Upper lobe of left lung (tissue), 6 donors: ENCODE measurements around the gene ARHGAP15. TPM values are rescaled to one million over a fixed set of nuclear protein-coding genes. Genes with fewer than 3 reads are reported as not detected.

Experiments used
- ATAC-seq, 2 donors: fragments of 200-7000 bp; cut with Tn5 transposase; one replicate each; pipeline ENCODE4 v1.9.1; 2022; ENCODE audit warnings: mild to moderate bottlenecking in 2 of 2, moderate library complexity in 2 of 2; ENCODE audit not compliant: low FRiP score in 2 of 2
- DNase-seq, 2 donors: peaks; one replicate each; pipeline ENCODE4 v3.0.0-alpha.2; 2019 to 2020
- H3K27ac ChIP-seq, 4 donors: fragments of 200-600 bp; sonication (generic); one replicate each; pipeline ENCODE4 v1.5.1; 2016 to 2019
- H3K27me3 ChIP-seq, 4 donors: fragments of 200-600 bp; sonication (generic); one replicate each; pipeline ENCODE4 v1.5.1; 2017 to 2019
- H3K36me3 ChIP-seq, 4 donors: fragments of 200-600 bp; sonication (generic); one replicate each; pipeline ENCODE4 v1.5.1; 2016 to 2019
- H3K4me1 ChIP-seq, 4 donors: fragments of 200-600 bp; sonication (generic); one replicate each; pipeline ENCODE4 v1.5.1; 2018 to 2019
- H3K4me3 ChIP-seq, 4 donors: fragments of 200-600 bp; sonication (generic); one replicate each; pipeline ENCODE4 v1.5.1; 2017 to 2019; ENCODE audit warnings: mild to moderate bottlenecking in 2 of 4, moderate library complexity in 1 of 4
- H3K9me3 ChIP-seq, 4 donors: fragments of 200-600 bp; sonication (generic); one replicate each; pipeline ENCODE4 v1.5.1; 2018 to 2019
- EP300 ChIP-seq, 4 donors: sonication (generic); formaldehyde crosslinking; IDR thresholded peaks; one replicate each; pipeline ENCODE4 v1.5.1; 2017; ENCODE audit warnings: antibody characterized with exemption in 4 of 4, control low read depth in 2 of 4
- POLR2A ChIP-seq, 4 donors: fragments of 450-650 bp; IDR thresholded peaks; one replicate each; pipeline ENCODE4 v1.5.1; 2016 to 2017; ENCODE audit warnings: antibody characterized with exemption in 4 of 4, mild to moderate bottlenecking in 2 of 4
- POLR2AphosphoS5 ChIP-seq, 2 donors: sonication (generic); formaldehyde crosslinking; IDR thresholded peaks; one replicate each; pipeline ENCODE4 v1.5.1; 2017; ENCODE audit warnings: antibody characterized with exemption in 2 of 2
- WGBS, 2 donors: methylation state at CpG; one replicate each; pipeline ENCODE4 v1.1.5; 2017 to 2018; 5-methylcytosine and 5-hydroxymethylcytosine counted together
- total RNA-seq, 6 donors: library from RNA; depleted of rRNA in 4 of 6; stranded (reverse); fragments of >200 nt in 4 of 6; gene quantifications; one replicate each; pipeline versions ENCODE4 v1.1.0 to v1.2.1, GENCODE V29; 2016 to 2021
- TF ChIP-seq, protein P1 (sequence below), 6 experiments: fragments of 450-650 bp in 4 of 6; fragments of 200-600 bp in 2 of 6; sonication (generic) in 2 of 6; IDR thresholded peaks; one replicate each; pipeline ENCODE4 v1.5.1; 2016 to 2019; ENCODE audit warnings: antibody characterized with exemption in 6 of 6
- donor health status: DM: no; HTN: no; CAD: no; lungs with moderate emphysema.
- donor health status: DM: no; HTN: yes; CAD: no; lungs with severe emphysema.

Gene ARHGAP15
- total RNA-seq, 6 donors from 2014 or later = 11.9 to 57.6 (median 17.5) TPM

DNA sequence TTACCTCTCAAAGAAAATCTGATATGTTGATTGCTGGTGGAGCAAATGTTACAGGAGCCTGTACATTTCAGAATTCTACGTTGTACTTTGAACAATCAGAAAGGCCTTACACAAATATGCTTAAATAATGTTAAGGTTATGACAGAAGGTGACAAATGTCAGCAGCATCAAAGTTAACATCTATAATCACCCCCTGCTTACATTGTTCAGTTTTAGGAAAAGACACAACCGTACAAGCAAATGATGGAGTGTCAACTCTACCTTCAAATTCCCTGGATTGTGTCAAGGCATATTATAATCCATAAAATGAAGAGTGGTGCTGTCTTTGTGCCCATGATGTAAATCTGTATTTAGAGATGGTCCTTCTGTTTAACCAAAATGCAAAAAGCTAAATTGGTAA, 465.5 kb downstream of the ARHGAP15 start:
- DNase-seq = no peak
- no peaks in the 10 kb centered on the region for H3K36me3 ChIP-seq
- no peak for ATAC-seq
- 62 to 77% methylated on average over 2 of the region's 2 CpGs for WGBS, 2 donors
- no peaks in the 10 kb centered on the region for H3K27me3 ChIP-seq
- no peak overlapping the region for H3K4me3 ChIP-seq
- no peak overlapping the region for H3K27ac ChIP-seq
- TF ChIP-seq POLR2A (IDR thresholded peaks at IDR 0.05) (no peak), EP300 (IDR thresholded peaks at IDR 0.05) (no peak)
- TF ChIP-seq, protein P1, sequence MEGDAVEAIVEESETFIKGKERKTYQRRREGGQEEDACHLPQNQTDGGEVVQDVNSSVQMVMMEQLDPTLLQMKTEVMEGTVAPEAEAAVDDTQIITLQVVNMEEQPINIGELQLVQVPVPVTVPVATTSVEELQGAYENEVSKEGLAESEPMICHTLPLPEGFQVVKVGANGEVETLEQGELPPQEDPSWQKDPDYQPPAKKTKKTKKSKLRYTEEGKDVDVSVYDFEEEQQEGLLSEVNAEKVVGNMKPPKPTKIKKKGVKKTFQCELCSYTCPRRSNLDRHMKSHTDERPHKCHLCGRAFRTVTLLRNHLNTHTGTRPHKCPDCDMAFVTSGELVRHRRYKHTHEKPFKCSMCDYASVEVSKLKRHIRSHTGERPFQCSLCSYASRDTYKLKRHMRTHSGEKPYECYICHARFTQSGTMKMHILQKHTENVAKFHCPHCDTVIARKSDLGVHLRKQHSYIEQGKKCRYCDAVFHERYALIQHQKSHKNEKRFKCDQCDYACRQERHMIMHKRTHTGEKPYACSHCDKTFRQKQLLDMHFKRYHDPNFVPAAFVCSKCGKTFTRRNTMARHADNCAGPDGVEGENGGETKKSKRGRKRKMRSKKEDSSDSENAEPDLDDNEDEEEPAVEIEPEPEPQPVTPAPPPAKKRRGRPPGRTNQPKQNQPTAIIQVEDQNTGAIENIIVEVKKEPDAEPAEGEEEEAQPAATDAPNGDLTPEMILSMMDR (IDR thresholded peaks at IDR 0.05) = no peak
- no peaks in the 10 kb centered on the region for H3K9me3 ChIP-seq
- no peaks in the 10 kb centered on the region for H3K4me1 ChIP-seq

DNA sequence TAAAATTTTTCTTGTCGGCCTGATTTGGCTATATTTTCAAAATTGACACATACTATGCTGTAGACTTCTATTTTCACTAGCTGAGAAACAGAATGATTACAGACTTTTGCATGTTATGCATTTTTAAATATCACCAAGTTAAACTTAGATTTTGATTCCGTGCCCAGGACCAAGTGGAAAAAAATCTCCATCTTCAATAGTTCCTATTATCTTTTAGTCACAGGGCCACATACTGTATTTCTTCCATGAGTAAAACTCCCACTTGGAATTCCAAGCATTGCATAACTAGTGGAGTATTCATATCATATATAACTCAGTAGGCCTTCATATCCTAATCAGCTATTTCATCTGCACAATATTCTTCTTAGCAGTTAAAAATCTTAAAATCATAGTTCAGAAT, 470.9 kb downstream of the ARHGAP15 start:
- DNase-seq = no peak
- no peak for ATAC-seq
- no peaks in the 10 kb centered on the region for H3K27me3 ChIP-seq
- TF ChIP-seq POLR2A (IDR thresholded peaks at IDR 0.05) (no peak), POLR2AphosphoS5 (IDR thresholded peaks at IDR 0.05) (no peak), EP300 (IDR thresholded peaks at IDR 0.05) (no peak)
- TF ChIP-seq, protein P1 (IDR thresholded peaks at IDR 0.05) = no peak
- no peaks in the 10 kb centered on the region for H3K36me3 ChIP-seq
- 72 to 78% methylated on average over 2 of the region's 2 CpGs for WGBS, 2 donors
- H3K4me3 ChIP-seq = no peak overlapping the region
- H3K9me3 ChIP-seq = no peaks in the 10 kb centered on the region
- peaks cover 0 to 8% (median 0%) of the 10 kb centered on the region in 4 donors for H3K4me1 ChIP-seq
- no peak overlapping the region for H3K27ac ChIP-seq

DNA sequence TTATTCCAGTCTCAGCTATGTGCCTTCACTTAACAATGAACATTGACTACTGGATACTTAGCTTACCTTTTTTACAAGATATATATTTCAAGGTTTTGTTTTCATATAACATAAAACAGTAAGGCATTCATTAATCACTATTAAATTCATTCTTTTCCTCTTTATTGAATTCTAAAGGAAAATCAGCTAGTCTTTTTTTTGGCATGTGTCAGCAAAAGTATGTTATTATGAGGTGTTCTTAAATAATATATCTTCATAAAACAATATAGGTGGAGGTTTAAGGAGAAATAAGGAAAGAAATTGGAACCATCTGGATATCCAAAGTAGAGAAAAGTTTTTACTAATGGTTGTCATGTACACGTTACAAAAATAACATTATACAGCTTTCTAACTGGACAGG, 472.6 kb downstream of the ARHGAP15 start:
- ATAC-seq = no peak
- no peak for TF ChIP-seq POLR2AphosphoS5 (IDR thresholded peaks at IDR 0.05)
- no peak for TF ChIP-seq POLR2A (IDR thresholded peaks at IDR 0.05)
- no peak for TF ChIP-seq EP300 (IDR thresholded peaks at IDR 0.05)
- TF ChIP-seq, protein P1 (IDR thresholded peaks at IDR 0.05) = no peak
- Histone ChIP-seq H3K27me3 (no peaks in the 10 kb centered on the region), H3K4me1 (peaks cover 0 to 11% (median 0%) of the 10 kb centered on the region in 4 donors), H3K4me3 (no peak overlapping the region), H3K27ac (no peak overlapping the region), H3K9me3 (no peaks in the 10 kb centered on the region), H3K36me3 (no peaks in the 10 kb centered on the region)
- no peak for DNase-seq
- WGBS, 2 donors = 77 to 79% methylated on average over 1 of the region's 1 CpG

DNA sequence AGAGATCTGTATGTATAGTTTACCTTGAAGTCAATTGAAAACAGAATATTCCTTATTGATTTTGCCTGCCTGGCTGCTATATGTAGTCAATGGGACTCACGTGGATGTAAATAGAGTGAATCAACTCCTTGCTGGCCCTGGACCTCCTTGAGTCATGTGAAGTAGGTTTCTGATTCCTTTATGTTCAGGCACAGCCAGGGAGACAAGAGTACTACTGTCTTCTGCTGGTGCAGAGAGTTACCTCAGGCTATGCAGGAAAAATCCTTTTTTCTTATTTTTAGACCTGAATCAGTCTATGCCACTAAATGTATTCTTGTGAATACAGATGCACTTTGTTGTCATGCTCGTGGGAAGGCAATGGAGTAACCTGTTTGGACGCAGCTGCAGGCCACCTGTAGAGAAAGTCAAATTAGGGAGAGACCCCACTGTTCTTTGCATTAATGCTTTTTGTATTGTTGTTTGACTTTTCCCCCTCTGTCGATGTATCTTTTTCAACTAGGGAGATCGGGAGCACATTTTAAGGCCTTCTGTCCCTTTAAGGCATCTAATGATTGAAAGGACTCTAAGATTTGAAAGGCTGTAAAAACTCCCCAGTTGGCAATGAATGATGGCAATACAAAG, 473.9 kb downstream of the ARHGAP15 start:
- TF ChIP-seq, protein P1 (IDR thresholded peaks at IDR 0.05) = no peak
- TF ChIP-seq EP300 (IDR thresholded peaks at IDR 0.05) = no peak
- TF ChIP-seq POLR2A (IDR thresholded peaks at IDR 0.05) = no peak
- TF ChIP-seq POLR2AphosphoS5 (IDR thresholded peaks at IDR 0.05) = no peak
- Histone ChIP-seq H3K4me1 (peaks cover 0 to 23% (median 2%) of the 10 kb centered on the region in 4 donors), H3K4me3 (no peak overlapping the region), H3K27me3 (no peaks in the 10 kb centered on the region), H3K27ac (no peak overlapping the region), H3K36me3 (no peaks in the 10 kb centered on the region), H3K9me3 (no peaks in the 10 kb centered on the region)
- 57 to 63% methylated on average over 5 of the region's 5 CpGs for WGBS, 2 donors
- ATAC-seq = no peak
- DNase-seq = no peak
